PFSK-1 (cell line): ENCODE results near the gene TP63.

ENCODE experiments used
- FOXP2 ChIP-seq: optimal IDR thresholded peaks from 2 replicates; pipeline ENCODE3; 2011; ENCODE audit warnings: borderline replicate concordance, control low read depth, inconsistent platforms; ENCODE audit not compliant: insufficient read depth; ENCODE audit errors: extremely low read length, extremely low read depth
- POLR2AphosphoS5 ChIP-seq: IDR thresholded peaks from 2 replicates; pipeline ENCODE4 v1.6.1; 2012; ENCODE audit warnings: low read depth, mild to moderate bottlenecking, control low read depth, low read length, moderate library complexity
- SIN3A ChIP-seq: IDR thresholded peaks from 2 replicates; pipeline ENCODE4 v1.6.1; 2012; ENCODE audit warnings: mild to moderate bottlenecking, low read length, moderate library complexity, borderline replicate concordance; ENCODE audit not compliant: insufficient read depth
- TAF1 ChIP-seq: IDR thresholded peaks from 2 replicates; pipeline ENCODE4 v1.6.1; 2012; ENCODE audit warnings: low read length, control low read depth, borderline replicate concordance; ENCODE audit not compliant: insufficient read depth
- TF ChIP-seq, protein P1 (sequence below), 2 experiments: IDR thresholded peaks; 2 replicates each; pipeline versions ENCODE4 v1.6.1 to v1.8.0; 2011 to 2012; ENCODE audit warnings: low read depth in 2 of 2, low read length in 2 of 2, control low read depth in 1 of 2, inconsistent platforms in 1 of 2, mild to moderate bottlenecking in 1 of 2, moderate library complexity in 1 of 2; ENCODE audit not compliant: insufficient read depth in 1 of 2

GRCh38 chr3:189674249-189674913 is 43.2 kb downstream of the TP63 start:
- TF ChIP-seq TAF1 (no peak), POLR2AphosphoS5 (no peak), FOXP2 (no peak), SIN3A (no peak)
- TF ChIP-seq, protein P1, sequence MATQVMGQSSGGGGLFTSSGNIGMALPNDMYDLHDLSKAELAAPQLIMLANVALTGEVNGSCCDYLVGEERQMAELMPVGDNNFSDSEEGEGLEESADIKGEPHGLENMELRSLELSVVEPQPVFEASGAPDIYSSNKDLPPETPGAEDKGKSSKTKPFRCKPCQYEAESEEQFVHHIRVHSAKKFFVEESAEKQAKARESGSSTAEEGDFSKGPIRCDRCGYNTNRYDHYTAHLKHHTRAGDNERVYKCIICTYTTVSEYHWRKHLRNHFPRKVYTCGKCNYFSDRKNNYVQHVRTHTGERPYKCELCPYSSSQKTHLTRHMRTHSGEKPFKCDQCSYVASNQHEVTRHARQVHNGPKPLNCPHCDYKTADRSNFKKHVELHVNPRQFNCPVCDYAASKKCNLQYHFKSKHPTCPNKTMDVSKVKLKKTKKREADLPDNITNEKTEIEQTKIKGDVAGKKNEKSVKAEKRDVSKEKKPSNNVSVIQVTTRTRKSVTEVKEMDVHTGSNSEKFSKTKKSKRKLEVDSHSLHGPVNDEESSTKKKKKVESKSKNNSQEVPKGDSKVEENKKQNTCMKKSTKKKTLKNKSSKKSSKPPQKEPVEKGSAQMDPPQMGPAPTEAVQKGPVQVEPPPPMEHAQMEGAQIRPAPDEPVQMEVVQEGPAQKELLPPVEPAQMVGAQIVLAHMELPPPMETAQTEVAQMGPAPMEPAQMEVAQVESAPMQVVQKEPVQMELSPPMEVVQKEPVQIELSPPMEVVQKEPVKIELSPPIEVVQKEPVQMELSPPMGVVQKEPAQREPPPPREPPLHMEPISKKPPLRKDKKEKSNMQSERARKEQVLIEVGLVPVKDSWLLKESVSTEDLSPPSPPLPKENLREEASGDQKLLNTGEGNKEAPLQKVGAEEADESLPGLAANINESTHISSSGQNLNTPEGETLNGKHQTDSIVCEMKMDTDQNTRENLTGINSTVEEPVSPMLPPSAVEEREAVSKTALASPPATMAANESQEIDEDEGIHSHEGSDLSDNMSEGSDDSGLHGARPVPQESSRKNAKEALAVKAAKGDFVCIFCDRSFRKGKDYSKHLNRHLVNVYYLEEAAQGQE (IDR thresholded peaks at IDR 0.05; ENCODE audit: insufficient read depth in 1 of 2, low read depth in 2 of 2, low read length in 2 of 2), result no peak
